Suprapubic skin (tissue), 4 donors: ENCODE results near the gene ACAA1. TPM values are rescaled to one million over a fixed set of nuclear protein-coding genes. Genes with fewer than 3 reads are reported as not detected.

ENCODE experiments used
- DNase-seq, 2 donors: peaks; one replicate each; pipeline ENCODE4 v3.0.0-alpha.2; 2019; ENCODE audit warnings: low spot score in 2 of 2
- H3K27ac ChIP-seq: fragments of 200-600 bp; sonication (generic); one replicate; pipeline ENCODE4 v1.5.1; 2019
- H3K27me3 ChIP-seq: fragments of 200-600 bp; sonication (generic); one replicate; pipeline ENCODE4 v1.5.1; 2019
- H3K36me3 ChIP-seq: fragments of 200-600 bp; sonication (generic); one replicate; pipeline ENCODE4 v1.5.1; 2019
- H3K4me1 ChIP-seq: fragments of 200-600 bp; sonication (generic); one replicate; pipeline ENCODE4 v1.5.1; 2019
- H3K4me3 ChIP-seq: fragments of 200-600 bp; sonication (generic); one replicate; pipeline ENCODE4 v1.5.1; 2019; ENCODE audit warnings: mild to moderate bottlenecking
- H3K9me3 ChIP-seq: fragments of 200-600 bp; sonication (generic); one replicate; pipeline ENCODE4 v1.5.1; 2019
- CTCF ChIP-seq, 2 donors: fragments of 200-600 bp in 1 of 2; fragments of 450-650 bp in 1 of 2; sonication (generic) in 1 of 2; IDR thresholded peaks; one replicate each; pipeline ENCODE4 v1.5.1; 2016 to 2019; ENCODE audit warnings: antibody characterized with exemption in 2 of 2, mild to moderate bottlenecking in 1 of 2, moderate library complexity in 1 of 2
- EP300 ChIP-seq: sonication (generic); formaldehyde crosslinking; IDR thresholded peaks from one replicate; pipeline ENCODE4 v1.6.1; 2017; ENCODE audit warnings: antibody characterized with exemption
- POLR2A ChIP-seq, 2 donors: fragments of 450-650 bp; IDR thresholded peaks; one replicate each; pipeline ENCODE4 v1.6.1; 2017; ENCODE audit warnings: antibody characterized with exemption in 2 of 2, mild to moderate bottlenecking in 2 of 2, moderate library complexity in 2 of 2
- POLR2AphosphoS5 ChIP-seq, 3 donors: sonication (generic); formaldehyde crosslinking; IDR thresholded peaks; one replicate each; pipeline ENCODE4 v1.6.1; 2017; ENCODE audit warnings: antibody characterized with exemption in 3 of 3
- WGBS: methylation state at CpG from one replicate; pipeline ENCODE4 v1.1.5; 2018; 5-methylcytosine and 5-hydroxymethylcytosine counted together
- total RNA-seq, 4 donors: library from RNA; depleted of rRNA; stranded (reverse); fragments of >200 nt; gene quantifications; one replicate each; pipeline ENCODE4 v1.1.0, GENCODE V29; 2016

ACAA1 gene
- total RNA-seq, 4 donors from 2014 or later: 29.3 to 54.5 (median 51.4) TPM

GRCh38 chr3:38169027-38169317, 32.0 kb upstream of the ACAA1 start:
- Histone ChIP-seq H3K27ac (no peak overlapping the region), H3K4me3 (no peak overlapping the region), H3K27me3 (no peaks in the 10 kb centered on the region), H3K9me3 (no peaks in the 10 kb centered on the region), H3K36me3 (no peaks in the 10 kb centered on the region), H3K4me1 (peaks cover 39% of the 10 kb centered on the region)
- TF ChIP-seq EP300 (no peak), POLR2AphosphoS5 (IDR thresholded peaks at IDR 0.05) (no peak), CTCF (IDR thresholded peaks at IDR 0.05) (no peak), POLR2A (IDR thresholded peaks at IDR 0.05) (no peak)
- no peak for DNase-seq
- 42% methylated on average over 1 of the region's 1 CpG for WGBS

GRCh38 chr3:38168151-38169026, 31.5 kb upstream of the ACAA1 start:
- Histone ChIP-seq H3K4me1 (peaks cover 34% of the 10 kb centered on the region), H3K27ac (no peak overlapping the region), H3K36me3 (no peaks in the 10 kb centered on the region), H3K27me3 (no peaks in the 10 kb centered on the region), H3K4me3 (no peak overlapping the region), H3K9me3 (no peaks in the 10 kb centered on the region)
- WGBS: 86% methylated on average over 4 of the region's 4 CpGs
- DNase-seq: no peak
- TF ChIP-seq POLR2A (IDR thresholded peaks at IDR 0.05) (no peak), EP300 (no peak)

GRCh38 chr3:38167591-38167990, 30.7 kb upstream of the ACAA1 start:
- no peak overlapping the region for H3K27ac ChIP-seq
- no peaks in the 10 kb centered on the region for H3K36me3 ChIP-seq
- H3K27me3 ChIP-seq: no peaks in the 10 kb centered on the region
- H3K4me3 ChIP-seq: no peak overlapping the region
- no peaks in the 10 kb centered on the region for H3K9me3 ChIP-seq
- WGBS: 88% methylated on average over 4 of the region's 4 CpGs
- TF ChIP-seq POLR2A (IDR thresholded peaks at IDR 0.05) (no peak), CTCF (IDR thresholded peaks at IDR 0.05) (no peak), EP300 (no peak), POLR2AphosphoS5 (IDR thresholded peaks at IDR 0.05) (no peak)
- peaks cover 34% of the 10 kb centered on the region for H3K4me1 ChIP-seq
- no peak for DNase-seq

- Histone ChIP-seq H3K27me3 (no peaks in the 10 kb centered on the region), H3K4me1 (peaks cover 34% of the 10 kb centered on the region), H3K36me3 (no peaks in the 10 kb centered on the region), H3K27ac (peak overlapping the region; percentile 98), H3K9me3 (no peaks in the 10 kb centered on the region), H3K4me3 (peak overlapping the region; percentile 96)
- peak in 1 of 2 donors; percentile 84 for DNase-seq
- TF ChIP-seq POLR2AphosphoS5 (IDR thresholded peaks at IDR 0.05): no peak
- WGBS: 1% methylated on average over 20 of the region's 62 CpGs
These were observed 28.9 kb upstream of the ACAA1 start for GRCh38 chr3:38165722-38166387.

DNA sequence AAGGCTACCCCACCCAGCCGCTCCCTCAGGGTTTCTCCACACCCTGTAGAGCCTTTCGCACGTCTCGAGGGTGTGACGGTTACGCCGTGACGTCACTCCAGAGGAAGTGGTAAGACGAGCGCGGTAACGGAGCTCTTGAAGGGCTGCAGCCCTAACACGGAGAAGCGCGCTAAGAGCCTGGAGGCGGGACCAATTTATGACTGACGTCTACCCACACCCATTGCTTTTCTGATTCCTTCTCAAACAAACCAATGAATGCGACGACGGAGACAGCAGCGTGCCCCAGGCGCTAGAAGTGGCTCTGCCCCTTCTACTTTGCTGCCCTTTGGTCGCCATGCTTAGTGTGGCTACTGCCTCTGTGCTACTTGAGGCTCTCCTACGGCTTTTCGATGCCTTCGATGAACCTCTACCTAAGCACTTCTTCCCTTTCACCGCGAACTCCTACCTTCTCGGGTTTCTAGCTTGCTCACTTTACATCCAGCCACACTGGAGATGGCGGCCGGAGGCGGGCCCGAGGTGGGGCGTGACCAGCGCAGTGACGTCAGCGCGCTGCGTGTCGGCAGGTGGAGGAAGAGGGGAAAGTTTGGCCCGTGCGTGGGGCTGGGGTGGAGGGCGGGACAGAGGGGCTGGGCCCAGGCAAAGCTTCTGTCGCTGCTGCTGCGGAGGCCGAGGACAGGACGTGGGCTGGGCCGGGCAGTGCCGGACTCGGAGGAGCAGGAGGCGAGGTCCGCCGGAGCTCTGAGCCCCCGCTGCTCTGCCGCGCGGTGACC, 28.2 kb upstream of the ACAA1 start, which contains the start of gene OXSR1:
TSS of gene OXSR1 (plus strand) at position 586 of the 770 bp plus-strand sequence. CDS start 340 bp downstream, outside the sequence.
- no peaks in the 10 kb centered on the region for H3K36me3 ChIP-seq
- peak within 1 kb of the TSS; percentile 96 for H3K4me3 ChIP-seq
- no peaks in the 10 kb centered on the region for H3K27me3 ChIP-seq
- no peak for TF ChIP-seq EP300
- no peak for TF ChIP-seq CTCF (IDR thresholded peaks at IDR 0.05)
- peak; percentile 25 to 74 for TF ChIP-seq POLR2A (IDR thresholded peaks at IDR 0.05)
- peak; percentile 11 to 72 (median 64) for TF ChIP-seq POLR2AphosphoS5 (IDR thresholded peaks at IDR 0.05)
- peak; percentile 99 to 100 for DNase-seq
- 1% methylated on average over 38 of the region's 57 CpGs for WGBS
- H3K9me3 ChIP-seq: no peaks in the 10 kb centered on the region
- H3K4me1 ChIP-seq: peaks cover 34% of the 10 kb centered on the region
- H3K27ac ChIP-seq: peak within 1 kb of the TSS; percentile 98

DNA sequence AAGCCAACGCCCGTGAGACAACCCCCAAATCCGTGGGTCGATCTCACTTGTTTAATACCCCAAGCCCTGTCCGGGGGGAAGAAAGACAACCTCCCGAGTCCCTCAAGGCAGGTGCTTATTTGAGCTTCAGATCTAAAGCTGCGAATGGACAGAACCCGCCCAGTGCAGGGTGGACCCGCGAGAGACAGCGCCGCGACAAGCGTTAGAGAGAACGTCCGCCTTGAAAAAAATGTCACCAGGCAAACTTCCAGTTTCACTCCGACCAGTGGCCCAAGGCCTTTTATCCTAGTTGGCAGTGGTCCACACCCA, 27.7 kb upstream of the ACAA1 start:
- Histone ChIP-seq H3K4me3 (peak overlapping the region; percentile 96), H3K27me3 (no peaks in the 10 kb centered on the region), H3K27ac (peak overlapping the region; percentile 98), H3K9me3 (no peaks in the 10 kb centered on the region), H3K4me1 (peaks cover 34% of the 10 kb centered on the region), H3K36me3 (no peaks in the 10 kb centered on the region)
- TF ChIP-seq CTCF (IDR thresholded peaks at IDR 0.05): no peak
- TF ChIP-seq POLR2AphosphoS5 (IDR thresholded peaks at IDR 0.05): no peak
- no peak for TF ChIP-seq POLR2A (IDR thresholded peaks at IDR 0.05)
- TF ChIP-seq EP300: no peak
- DNase-seq: no peak
- WGBS: 2% methylated on average over 16 of the region's 17 CpGs
